ENCODE measurements around the gene RAPGEF4.
A peak's percentile ranks its signal among the peaks of the same experiment; 100 is the strongest.

RAPGEF4 gene

DNA sequence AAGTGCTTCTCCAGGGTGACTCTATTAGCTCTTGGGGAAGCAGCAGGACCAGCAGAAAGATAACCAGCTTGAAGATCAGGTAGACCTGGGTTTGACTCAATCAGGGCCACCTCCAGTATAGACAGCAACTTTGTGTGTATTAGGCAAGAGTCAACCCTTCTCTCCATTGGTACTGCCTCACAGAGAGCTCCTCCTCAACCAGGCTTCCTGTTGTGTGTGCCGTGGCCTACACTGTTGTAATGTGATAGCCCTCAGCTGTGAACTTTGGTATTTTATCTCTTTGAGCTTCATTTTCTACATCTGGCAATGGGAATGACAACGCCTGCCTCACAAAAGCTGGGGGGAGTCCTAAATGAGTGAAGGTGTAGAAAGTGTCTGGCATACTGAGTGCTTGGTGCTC is 323.0 kb downstream of the RAPGEF4 start:
- POLR2A ChIA-PET, result no interaction called here
- no peaks in the 10 kb centered on the region for H3K9me3 ChIP-seq (ENCODE audit: control insufficient read depth, insufficient read depth, low read depth, low read length)
- no peak overlapping the region for H3K27ac ChIP-seq (ENCODE audit: extremely low read depth, low read depth, low read length)
- TF ChIP-seq, protein P1, sequence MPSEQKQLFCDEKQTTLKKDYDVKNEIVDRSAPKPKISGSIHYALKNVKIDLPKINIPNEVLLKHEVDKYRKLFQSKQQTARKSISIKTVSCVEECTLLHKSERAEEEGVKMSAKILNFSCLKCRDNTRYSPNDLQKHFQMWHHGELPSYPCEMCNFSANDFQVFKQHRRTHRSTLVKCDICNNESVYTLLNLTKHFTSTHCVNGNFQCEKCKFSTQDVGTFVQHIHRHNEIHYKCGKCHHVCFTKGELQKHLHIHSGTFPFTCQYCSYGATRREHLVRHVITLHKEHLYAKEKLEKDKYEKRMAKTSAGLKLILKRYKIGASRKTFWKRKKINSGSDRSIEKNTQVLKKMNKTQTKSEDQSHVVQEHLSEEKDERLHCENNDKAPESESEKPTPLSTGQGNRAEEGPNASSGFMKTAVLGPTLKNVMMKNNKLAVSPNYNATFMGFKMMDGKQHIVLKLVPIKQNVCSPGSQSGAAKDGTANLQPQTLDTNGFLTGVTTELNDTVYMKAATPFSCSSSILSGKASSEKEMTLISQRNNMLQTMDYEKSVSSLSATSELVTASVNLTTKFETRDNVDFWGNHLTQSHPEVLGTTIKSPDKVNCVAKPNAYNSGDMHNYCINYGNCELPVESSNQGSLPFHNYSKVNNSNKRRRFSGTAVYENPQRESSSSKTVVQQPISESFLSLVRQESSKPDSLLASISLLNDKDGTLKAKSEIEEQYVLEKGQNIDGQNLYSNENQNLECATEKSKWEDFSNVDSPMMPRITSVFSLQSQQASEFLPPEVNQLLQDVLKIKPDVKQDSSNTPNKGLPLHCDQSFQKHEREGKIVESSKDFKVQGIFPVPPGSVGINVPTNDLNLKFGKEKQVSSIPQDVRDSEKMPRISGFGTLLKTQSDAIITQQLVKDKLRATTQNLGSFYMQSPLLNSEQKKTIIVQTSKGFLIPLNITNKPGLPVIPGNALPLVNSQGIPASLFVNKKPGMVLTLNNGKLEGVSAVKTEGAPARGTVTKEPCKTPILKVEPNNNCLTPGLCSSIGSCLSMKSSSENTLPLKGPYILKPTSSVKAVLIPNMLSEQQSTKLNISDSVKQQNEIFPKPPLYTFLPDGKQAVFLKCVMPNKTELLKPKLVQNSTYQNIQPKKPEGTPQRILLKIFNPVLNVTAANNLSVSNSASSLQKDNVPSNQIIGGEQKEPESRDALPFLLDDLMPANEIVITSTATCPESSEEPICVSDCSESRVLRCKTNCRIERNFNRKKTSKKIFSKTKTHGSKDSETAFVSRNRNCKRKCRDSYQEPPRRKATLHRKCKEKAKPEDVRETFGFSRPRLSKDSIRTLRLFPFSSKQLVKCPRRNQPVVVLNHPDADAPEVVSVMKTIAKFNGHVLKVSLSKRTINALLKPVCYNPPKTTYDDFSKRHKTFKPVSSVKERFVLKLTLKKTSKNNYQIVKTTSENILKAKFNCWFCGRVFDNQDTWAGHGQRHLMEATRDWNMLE (tag by site-specific recombination; conservative IDR thresholded peaks at IDR 0.05; ENCODE audit: low read depth), result no peak
- peak; percentile 81 for TF ChIP-seq SETDB1 (IDR thresholded peaks at IDR 0.05; ENCODE audit: insufficient read length, low read length)
- H3K36me3 ChIP-seq (ENCODE audit: control insufficient read depth in 2 of 2, insufficient read depth in 1 of 2, low read length in 2 of 2), result no peaks in the 10 kb centered on the region
- no peaks in the 10 kb centered on the region for H3K4me1 ChIP-seq (ENCODE audit: control insufficient read depth, insufficient read depth, low read length)
- CTCF ChIA-PET, result interaction anchor here (0.6 to 6.7 kb wide), 2 partner anchors 29 to 31 kb away, joined by 3 to 32 read pairs; no protein-coding TSS in a partner anchor
- no peak overlapping the region for H3K4me3 ChIP-seq (ENCODE audit: low read depth, low read length)

- H3K4me3 ChIP-seq (ENCODE audit: low read depth, low read length), result no peak overlapping the region
- no peaks in the 10 kb centered on the region for H3K36me3 ChIP-seq (ENCODE audit: control insufficient read depth in 2 of 2, insufficient read depth in 1 of 2, low read length in 2 of 2)
- no peaks in the 10 kb centered on the region for H3K9me3 ChIP-seq (ENCODE audit: control insufficient read depth, insufficient read depth, low read depth, low read length)
- H3K4me1 ChIP-seq (ENCODE audit: control insufficient read depth, insufficient read depth, low read length), result no peaks in the 10 kb centered on the region
- H3K27ac ChIP-seq (ENCODE audit: extremely low read depth, low read depth, low read length), result no peak overlapping the region
- POLR2A ChIA-PET, result no interaction called here
- TF ChIP-seq ZSCAN5A (tag by site-specific recombination; IDR thresholded peaks at IDR 0.05), result no peak
- TF ChIP-seq MZF1 (tag by site-specific recombination; IDR thresholded peaks at IDR 0.05; ENCODE audit: borderline replicate concordance), result no peak
- TF ChIP-seq ZNF266 (tag by site-specific recombination; IDR thresholded peaks at IDR 0.05; ENCODE audit: low read depth), result no peak
- TF ChIP-seq ZNF426 (tag by site-specific recombination; IDR thresholded peaks at IDR 0.05), result no peak
- no peak for TF ChIP-seq ZNF785 (tag by site-specific recombination; IDR thresholded peaks at IDR 0.05)
- no peak for TF ChIP-seq ZSCAN4 (tag by site-specific recombination; IDR thresholded peaks at IDR 0.05)
- TF ChIP-seq, protein P2, sequence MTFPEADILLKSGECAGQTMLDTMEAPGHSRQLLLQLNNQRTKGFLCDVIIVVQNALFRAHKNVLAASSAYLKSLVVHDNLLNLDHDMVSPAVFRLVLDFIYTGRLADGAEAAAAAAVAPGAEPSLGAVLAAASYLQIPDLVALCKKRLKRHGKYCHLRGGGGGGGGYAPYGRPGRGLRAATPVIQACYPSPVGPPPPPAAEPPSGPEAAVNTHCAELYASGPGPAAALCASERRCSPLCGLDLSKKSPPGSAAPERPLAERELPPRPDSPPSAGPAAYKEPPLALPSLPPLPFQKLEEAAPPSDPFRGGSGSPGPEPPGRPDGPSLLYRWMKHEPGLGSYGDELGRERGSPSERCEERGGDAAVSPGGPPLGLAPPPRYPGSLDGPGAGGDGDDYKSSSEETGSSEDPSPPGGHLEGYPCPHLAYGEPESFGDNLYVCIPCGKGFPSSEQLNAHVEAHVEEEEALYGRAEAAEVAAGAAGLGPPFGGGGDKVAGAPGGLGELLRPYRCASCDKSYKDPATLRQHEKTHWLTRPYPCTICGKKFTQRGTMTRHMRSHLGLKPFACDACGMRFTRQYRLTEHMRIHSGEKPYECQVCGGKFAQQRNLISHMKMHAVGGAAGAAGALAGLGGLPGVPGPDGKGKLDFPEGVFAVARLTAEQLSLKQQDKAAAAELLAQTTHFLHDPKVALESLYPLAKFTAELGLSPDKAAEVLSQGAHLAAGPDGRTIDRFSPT (tag by site-specific recombination; IDR thresholded peaks at IDR 0.05), result no peak
- no peak for TF ChIP-seq ZSCAN30 (tag by site-specific recombination; IDR thresholded peaks at IDR 0.05)
- TF ChIP-seq ZIC2 (tag by site-specific recombination; IDR thresholded peaks at IDR 0.05), result no peak
- no peak for TF ChIP-seq MEIS1 (CRISPR knock-in tag; IDR thresholded peaks at IDR 0.05; ENCODE audit: borderline replicate concordance)
- TF ChIP-seq, protein P3, sequence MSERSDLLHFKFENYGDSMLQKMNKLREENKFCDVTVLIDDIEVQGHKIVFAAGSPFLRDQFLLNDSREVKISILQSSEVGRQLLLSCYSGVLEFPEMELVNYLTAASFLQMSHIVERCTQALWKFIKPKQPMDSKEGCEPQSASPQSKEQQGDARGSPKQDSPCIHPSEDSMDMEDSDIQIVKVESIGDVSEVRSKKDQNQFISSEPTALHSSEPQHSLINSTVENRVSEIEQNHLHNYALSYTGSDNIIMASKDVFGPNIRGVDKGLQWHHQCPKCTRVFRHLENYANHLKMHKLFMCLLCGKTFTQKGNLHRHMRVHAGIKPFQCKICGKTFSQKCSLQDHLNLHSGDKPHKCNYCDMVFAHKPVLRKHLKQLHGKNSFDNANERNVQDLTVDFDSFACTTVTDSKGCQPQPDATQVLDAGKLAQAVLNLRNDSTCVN (tag by site-specific recombination; optimal IDR thresholded peaks at IDR 0.05), result no peak
- TF ChIP-seq ZNF223 (tag by site-specific recombination; IDR thresholded peaks at IDR 0.05), result no peak
- no peak for TF ChIP-seq ZNF561 (tag by site-specific recombination; IDR thresholded peaks at IDR 0.05; ENCODE audit: borderline replicate concordance)
- no peak for TF ChIP-seq ZNF112 (tag by site-specific recombination; IDR thresholded peaks at IDR 0.05)
- no peak for TF ChIP-seq ZNF747 (tag by site-specific recombination; IDR thresholded peaks at IDR 0.05)
- TF ChIP-seq ZNF394 (tag by site-specific recombination; IDR thresholded peaks at IDR 0.05; ENCODE audit: borderline replicate concordance), result no peak
- TF ChIP-seq, protein P4, sequence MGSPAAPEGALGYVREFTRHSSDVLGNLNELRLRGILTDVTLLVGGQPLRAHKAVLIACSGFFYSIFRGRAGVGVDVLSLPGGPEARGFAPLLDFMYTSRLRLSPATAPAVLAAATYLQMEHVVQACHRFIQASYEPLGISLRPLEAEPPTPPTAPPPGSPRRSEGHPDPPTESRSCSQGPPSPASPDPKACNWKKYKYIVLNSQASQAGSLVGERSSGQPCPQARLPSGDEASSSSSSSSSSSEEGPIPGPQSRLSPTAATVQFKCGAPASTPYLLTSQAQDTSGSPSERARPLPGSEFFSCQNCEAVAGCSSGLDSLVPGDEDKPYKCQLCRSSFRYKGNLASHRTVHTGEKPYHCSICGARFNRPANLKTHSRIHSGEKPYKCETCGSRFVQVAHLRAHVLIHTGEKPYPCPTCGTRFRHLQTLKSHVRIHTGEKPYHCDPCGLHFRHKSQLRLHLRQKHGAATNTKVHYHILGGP (tag by site-specific recombination; IDR thresholded peaks at IDR 0.05), result no peak
- TF ChIP-seq OSR2 (tag by site-specific recombination; IDR thresholded peaks at IDR 0.05), result no peak
- no peak for TF ChIP-seq ZNF169 (tag by site-specific recombination; IDR thresholded peaks at IDR 0.05)
- CTCF ChIA-PET, result interaction anchor here (0.6 to 6.7 kb wide), 2 partner anchors 30 to 32 kb away, joined by 3 to 32 read pairs; no protein-coding TSS in a partner anchor
These were observed 323.6 kb downstream of the RAPGEF4 start for GRCh38 chr2:173059292-173059691.
